SK-N-MC (cell line): Measurements from ENCODE around the gene DDX31.

ENCODE experiments used
- EZH2 ChIP-seq: fragments of 200-600 bp; sonication (generic); IDR thresholded peaks from one replicate; pipeline ENCODE4 v1.6.1; 2017; ENCODE audit warnings: antibody characterized with exemption
- POLR2AphosphoS5 ChIP-seq: IDR thresholded peaks from 2 replicates; pipeline ENCODE4 v1.6.1; 2012; ENCODE audit warnings: mild to moderate bottlenecking, low read depth, low read length, borderline replicate concordance

GRCh38 chr9:132639322-132639721 is 30.5 kb downstream of the DDX31 start:
- no peak for TF ChIP-seq POLR2AphosphoS5
- TF ChIP-seq EZH2: no peak
